Lower leg skin (tissue), 3 donors: Measurements from ENCODE around the gene CCND2.

ENCODE experiments used
- CTCF ChIP-seq, 3 donors: fragments of 450-650 bp; IDR thresholded peaks; one replicate each; pipeline ENCODE4 v1.5.1; 2016; ENCODE audit warnings: antibody characterized with exemption in 3 of 3, mild to moderate bottlenecking in 3 of 3, moderate library complexity in 2 of 3
- POLR2A ChIP-seq, 2 donors: fragments of 450-650 bp; IDR thresholded peaks; one replicate each; pipeline ENCODE4 v1.6.1; 2016 to 2017; ENCODE audit warnings: antibody characterized with exemption in 2 of 2, mild to moderate bottlenecking in 1 of 2, moderate library complexity in 1 of 2

DNA sequence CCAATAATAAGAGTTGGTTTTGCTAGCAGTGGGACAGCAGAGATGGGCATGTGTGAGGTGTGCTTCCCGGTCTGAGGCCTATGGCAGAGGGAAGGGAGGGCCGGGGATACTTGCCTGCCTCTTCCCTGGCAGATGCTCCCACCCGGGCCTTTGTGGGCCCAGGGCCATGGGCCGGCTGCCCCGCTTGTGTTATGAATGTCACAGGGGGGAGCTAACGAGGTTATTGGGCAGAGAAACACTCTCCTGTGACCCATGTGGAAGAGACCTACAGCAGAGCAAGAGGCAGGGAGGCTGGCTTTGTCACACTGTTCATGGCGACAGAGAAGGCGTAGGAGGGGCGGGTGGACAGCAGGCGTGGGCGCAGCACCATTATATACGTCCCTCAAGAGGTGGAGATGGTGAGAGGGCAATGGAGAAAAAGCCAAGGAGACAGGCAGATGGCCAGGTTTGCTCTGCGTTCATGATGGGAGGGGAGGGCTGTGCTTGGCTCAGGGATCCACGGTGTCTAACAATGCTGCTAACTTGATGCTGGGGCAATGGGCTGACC lies 13.3 kb downstream of the CCND2 start:
- no peak for TF ChIP-seq CTCF (IDR thresholded peaks at IDR 0.05)
- no peak for TF ChIP-seq POLR2A (IDR thresholded peaks at IDR 0.05)
